Skin of body (tissue), 2 donors: ENCODE results near the gene NRBP1. TPM values are rescaled to one million over a fixed set of nuclear protein-coding genes. Genes with fewer than 3 reads are reported as not detected.
A peak's percentile ranks its signal among the peaks of the same experiment; 100 is the strongest.
"Not testable (repeated sequence)": the region's sequence is repeated elsewhere in the genome, so short reads cannot be mapped to it uniquely, and the experiment has no call there.

ENCODE experiments used
- DNase-seq: peaks from one replicate; lab custom pipeline; 2025; lab: John Stamatoyannopoulos, UW
- total RNA-seq: library from RNA; depleted of rRNA; stranded (reverse); fragments of >200 nt; gene quantifications from one replicate; pipeline ENCODE4 v1.2.3, GENCODE V29; 2014

NRBP1 gene
- total RNA-seq, 1 donor from 2014 or later = 70.4 TPM

GRCh38 chr2:27421660-27422250, 6.7 kb upstream of the NRBP1 start:
- no peak for DNase-seq

GRCh38 chr2:27422958-27423357, 5.5 kb upstream of the NRBP1 start:
- no peak for DNase-seq

GRCh38 chr2:27425039-27425438, 3.4 kb upstream of the NRBP1 start:
- not testable (repeated sequence) for DNase-seq

- DNase-seq = peak; percentile 79
These were observed 593 bp upstream of the NRBP1 start for GRCh38 chr2:27427863-27428212.

GRCh38 chr2:27428978-27429541, 629 bp downstream of the NRBP1 start:
- DNase-seq = peak; percentile 52

GRCh38 chr2:27431395-27431794, 3.0 kb downstream of the NRBP1 start:
- no peak for DNase-seq

- no peak for DNase-seq
These were observed 7.2 kb downstream of the NRBP1 start for GRCh38 chr2:27435628-27436027.

GRCh38 chr2:27441226-27441926, 12.9 kb downstream of the NRBP1 start:
- DNase-seq = no peak

- no peak for DNase-seq
These were observed 13.8 kb downstream of the NRBP1 start, which contains the start of gene KRTCAP3 for GRCh38 chr2:27441958-27442919. Gene KRTCAP3, plus strand, starts transcription at chr2:27442381. Its CDS starts 32 bp downstream, at chr2:27442413.

- DNase-seq = no peak
These were observed 14.5 kb downstream of the NRBP1 start for GRCh38 chr2:27442920-27443282.

GRCh38 chr2:27445155-27445554, 16.7 kb downstream of the NRBP1 start:
- no peak for DNase-seq

- no peak for DNase-seq
These were observed 17.2 kb downstream of the NRBP1 start for GRCh38 chr2:27445615-27446014.

- no peak for DNase-seq
These were observed 17.6 kb downstream of the NRBP1 start for GRCh38 chr2:27446057-27446456.

GRCh38 chr2:27448381-27448780, 19.9 kb downstream of the NRBP1 start:
- no peak for DNase-seq

- no peak for DNase-seq
These were observed 22.7 kb downstream of the NRBP1 start for GRCh38 chr2:27451095-27451494.

GRCh38 chr2:27453968-27454367, 25.5 kb downstream of the NRBP1 start:
- no peak for DNase-seq

- no peak for DNase-seq
These were observed 32.7 kb downstream of the NRBP1 start for GRCh38 chr2:27461118-27461517.

GRCh38 chr2:27464443-27464842, 36.0 kb downstream of the NRBP1 start:
- no peak for DNase-seq

- no peak for DNase-seq
These were observed 43.5 kb downstream of the NRBP1 start for GRCh38 chr2:27471961-27472360.

GRCh38 chr2:27485496-27485895, 57.1 kb downstream of the NRBP1 start:
- DNase-seq = no peak

- peak; percentile 44 for DNase-seq
These were observed 60.7 kb downstream of the NRBP1 start for GRCh38 chr2:27489118-27489497.
